ENCODE data around the gene HOXB13. TPM values are rescaled to one million over a fixed set of nuclear protein-coding genes. Genes with fewer than 3 reads are reported as not detected.

HOXB13 gene
- total and polyA plus RNA-seq, 2 donors (not counting 3 experiments of a cell fraction or from before 2014, with no cell fraction given) = not detected

MicroRNAs encoded within 50 kb of the gene (microRNA counts, 767-probe panel; counts per million panel counts)
- 723 counts per million, percentile 96 among the panel's probes with 10 or more counts for microRNA hsa-miR-3185

Small RNA genes within 50 kb of the gene (microRNA-seq; reads per million reads assigned to microRNA genes)
- gene MIR3185 (ENCODE audit: borderline number of aligned reads, borderline replicate concordance) = not detected

Small RNA genes within 50 kb of the gene (small RNA-seq; reads per million reads assigned to genes)
- not detected for gene AC091179.2 (ENCODE audit: insufficient read depth, insufficient read length, low read depth, low replicate concordance)
- not detected for gene COX6B1P2 (ENCODE audit: insufficient read depth, insufficient read length, low read depth, low replicate concordance)
- gene MIR3185 (ENCODE audit: insufficient read depth, insufficient read length, low read depth, low replicate concordance) = not detected
- not detected for gene RF02132 (ENCODE audit: insufficient read depth, insufficient read length, low read depth, low replicate concordance)
- not detected for gene RF02133 (ENCODE audit: insufficient read depth, insufficient read length, low read depth, low replicate concordance)
- not detected for gene RN7SL125P (ENCODE audit: insufficient read depth, insufficient read length, low read depth, low replicate concordance)

Other genes starting within 250 kb of the HOXB13 start
- not detected in 2 replicates for gene HOXB1, start 197.7 kb downstream of the HOXB13 start, total RNA-seq
- not detected in 2 replicates for gene HOXB1, start 197.7 kb downstream of the HOXB13 start, polyA plus RNA-seq
- gene HOXB2, start 183.6 kb downstream of the HOXB13 start, total RNA-seq = 21.5 and 23.3 TPM in 2 replicates
- 14.1 and 16.8 TPM in 2 replicates for gene HOXB2, start 183.6 kb downstream of the HOXB13 start, polyA plus RNA-seq
- 11.2 and 13.1 TPM in 2 replicates for gene HOXB4, start 150.4 kb downstream of the HOXB13 start, total RNA-seq
- gene HOXB4, start 150.4 kb downstream of the HOXB13 start, polyA plus RNA-seq = 4.6 and 5.4 TPM in 2 replicates
- 45.0 and 56.6 TPM in 2 replicates for gene HOXB3, start 138.5 kb downstream of the HOXB13 start, total RNA-seq
- 29.6 and 33.0 TPM in 2 replicates for gene HOXB3, start 138.5 kb downstream of the HOXB13 start, polyA plus RNA-seq
- 7.3 and 8.5 TPM in 2 replicates for gene HOXB5, start 135.0 kb downstream of the HOXB13 start, total RNA-seq
- gene HOXB5, start 135.0 kb downstream of the HOXB13 start, polyA plus RNA-seq = 2.0 and 2.6 TPM in 2 replicates
- 24.0 and 27.4 TPM in 2 replicates for gene HOXB6, start 123.8 kb downstream of the HOXB13 start, total RNA-seq
- 8.8 and 10.0 TPM in 2 replicates for gene HOXB6, start 123.8 kb downstream of the HOXB13 start, polyA plus RNA-seq
- gene HOXB7, start 117.7 kb downstream of the HOXB13 start, total RNA-seq = 24.5 and 29.8 TPM in 2 replicates
- 23.5 and 24.2 TPM in 2 replicates for gene HOXB7, start 117.7 kb downstream of the HOXB13 start, polyA plus RNA-seq
- 1.7 and 2.0 TPM in 2 replicates for gene HOXB8, start 113.5 kb downstream of the HOXB13 start, total RNA-seq
- gene HOXB8, start 113.5 kb downstream of the HOXB13 start, polyA plus RNA-seq = 1.6 and 2.4 TPM in 2 replicates
- 0.69 and 1.1 TPM in 2 replicates for gene HOXB9, start 102.4 kb downstream of the HOXB13 start, total RNA-seq
- gene HOXB9, start 102.4 kb downstream of the HOXB13 start, polyA plus RNA-seq = 0.49 and 0.79 TPM in 2 replicates
- gene PRAC1, start 6.2 kb downstream of the HOXB13 start, total RNA-seq = not detected in 2 replicates
- gene PRAC1, start 6.2 kb downstream of the HOXB13 start, polyA plus RNA-seq = not detected in 2 replicates
- gene PRAC2, start 5.6 kb downstream of the HOXB13 start, total RNA-seq = not detected in 2 replicates
- not detected in 2 replicates for gene PRAC2, start 5.6 kb downstream of the HOXB13 start, polyA plus RNA-seq
- not detected in 2 replicates for gene TTLL6, start 88.5 kb upstream of the HOXB13 start, total RNA-seq
- gene TTLL6, start 88.5 kb upstream of the HOXB13 start, polyA plus RNA-seq = not detected in 2 replicates
- 52.1 and 64.9 TPM in 2 replicates for gene CALCOCO2, start 102.3 kb upstream of the HOXB13 start, total RNA-seq
- gene CALCOCO2, start 102.3 kb upstream of the HOXB13 start, polyA plus RNA-seq = 20.6 and 22.0 TPM in 2 replicates
- 93.8 and 95.1 TPM in 2 replicates for gene ATP5MC1, start 164.0 kb upstream of the HOXB13 start, total RNA-seq
- gene ATP5MC1, start 164.0 kb upstream of the HOXB13 start, polyA plus RNA-seq = 704 and 802 TPM in 2 replicates
- 95.1 and 104 TPM in 2 replicates for gene UBE2Z, start 179.7 kb upstream of the HOXB13 start, total RNA-seq
- 106 and 117 TPM in 2 replicates for gene UBE2Z, start 179.7 kb upstream of the HOXB13 start, polyA plus RNA-seq
- gene SNF8, start 216.1 kb upstream of the HOXB13 start, total RNA-seq = 166 and 173 TPM in 2 replicates
- 176 and 194 TPM in 2 replicates for gene SNF8, start 216.1 kb upstream of the HOXB13 start, polyA plus RNA-seq
- gene GIP, start 239.8 kb upstream of the HOXB13 start, total RNA-seq = not detected in 2 replicates
- gene GIP, start 239.8 kb upstream of the HOXB13 start, polyA plus RNA-seq = not detected in 2 replicates

All from endothelial cell of umbilical vein (primary cell).